PC-3 (cell line): ENCODE results near the gene NARS2.
"Not testable (repeated sequence)": the region's sequence is repeated elsewhere in the genome, so short reads cannot be mapped to it uniquely, and the experiment has no call there.

ENCODE experiments used
- CTCF ChIP-seq: fragments of 300-600 bp; sonication (generic); conservative IDR thresholded peaks from 2 replicates; pipeline ENCODE4 v1.5.1; 2017; ENCODE audit warnings: antibody characterized with exemption, low read depth, mild to moderate bottlenecking, low read length
- EZH2 ChIP-seq: fragments of 300-600 bp; sonication (generic); IDR thresholded peaks from one replicate; pipeline ENCODE4 v1.6.1; 2017; ENCODE audit warnings: antibody characterized with exemption, mild to moderate bottlenecking, low read length; ENCODE audit not compliant: unreplicated experiment

- not testable (repeated sequence) for TF ChIP-seq CTCF, EZH2
Measured at GRCh38 chr11:78597579-78597978, 22.9 kb upstream of the NARS2 start.
